Glomerular visceral epithelial cell (primary cell): ENCODE results near the gene AMBP.

ENCODE experiments used
- DNase-seq: peaks from one replicate; pipeline ENCODE4 v3.0.0-alpha.2; 2016; ENCODE audit errors: extremely low spot score

Gene AMBP

DNA sequence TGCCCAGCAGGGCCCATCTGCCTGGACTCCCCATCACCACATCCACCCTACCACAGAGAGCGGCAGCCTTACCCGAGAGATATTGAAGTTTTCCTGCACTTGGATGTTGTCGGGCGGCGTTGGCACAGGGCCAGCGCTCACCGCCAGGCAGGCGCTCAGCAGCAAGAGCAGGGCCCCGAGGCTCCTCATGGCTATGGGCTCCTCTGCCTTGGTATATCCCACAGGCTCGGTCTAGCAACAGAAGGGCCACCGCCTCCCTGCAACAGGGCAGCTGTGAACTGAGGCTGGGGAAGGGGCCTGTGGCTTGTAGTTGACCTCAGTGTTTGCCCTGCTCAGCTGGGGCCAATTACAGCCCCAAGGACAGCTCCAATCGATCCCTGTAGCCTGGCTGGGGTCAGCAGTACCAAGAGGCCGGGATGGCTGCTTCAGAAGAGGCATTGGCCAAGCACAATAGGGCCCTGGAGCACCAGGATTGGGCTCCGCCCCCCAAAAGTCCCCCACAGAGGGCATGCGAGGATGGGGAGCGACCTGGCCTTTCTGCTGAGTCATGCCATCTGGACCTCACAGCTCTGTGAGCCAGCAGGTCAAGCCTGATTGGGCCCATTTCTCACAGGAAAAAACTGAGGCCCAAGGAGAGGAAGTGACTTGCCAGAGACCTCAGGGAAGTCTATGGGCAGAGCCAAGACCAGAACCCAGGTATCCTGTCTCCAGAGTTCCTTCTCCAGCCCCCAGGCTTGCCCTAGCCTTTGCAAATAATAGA lies at the start of gene AMBP:
TSS of gene AMBP (minus strand) at position 280 of the 760 bp plus-strand sequence. CDS start at position 189, 91 bp downstream.
- peak; percentile 17 for DNase-seq

DNA sequence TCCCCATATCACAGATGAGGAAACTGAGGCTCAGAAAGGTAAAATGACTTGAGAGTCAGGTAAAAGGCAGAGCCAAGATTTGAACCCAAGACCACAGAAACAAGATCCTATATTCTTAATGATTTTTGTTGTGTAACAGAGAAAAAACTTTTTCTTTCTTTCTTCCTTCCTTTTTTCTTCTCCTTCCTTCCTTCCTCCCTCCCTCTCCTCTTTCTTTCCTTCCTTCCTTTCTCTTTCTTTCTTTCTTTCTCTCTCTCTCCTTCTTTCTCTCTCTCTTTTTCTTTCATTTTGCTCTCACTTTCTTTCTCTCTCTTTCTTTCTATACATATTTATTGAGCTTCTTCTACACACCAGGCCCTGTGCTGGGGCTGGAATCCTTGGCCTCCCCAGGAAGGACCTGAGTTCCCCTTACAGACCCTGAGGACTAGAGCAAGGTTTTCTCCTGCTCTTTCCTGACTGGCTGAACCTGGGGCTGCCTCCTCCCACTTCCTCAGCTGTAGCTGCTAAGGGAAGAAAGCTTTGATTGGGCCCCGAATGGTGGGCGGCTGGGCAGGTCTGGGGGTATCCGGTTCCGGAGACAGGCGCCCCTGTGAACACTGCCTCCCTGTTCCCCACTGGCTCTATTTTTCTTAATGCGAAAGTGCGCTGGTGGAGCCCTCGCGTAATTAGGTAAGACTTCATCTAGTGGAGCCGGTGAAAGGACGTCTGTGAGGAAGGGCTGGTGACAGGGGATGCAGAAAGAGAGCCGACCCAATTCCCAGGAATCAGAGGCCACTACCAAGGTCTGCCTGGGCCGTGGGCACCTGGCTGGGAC lies 48.4 kb upstream of the AMBP start:
- no peak for DNase-seq

GRCh38 chr9:114125476-114126013 lies 47.4 kb upstream of the AMBP start:
- no peak for DNase-seq

- DNase-seq: no peak
Measured at GRCh38 chr9:114124666-114125475, 46.8 kb upstream of the AMBP start.

DNA sequence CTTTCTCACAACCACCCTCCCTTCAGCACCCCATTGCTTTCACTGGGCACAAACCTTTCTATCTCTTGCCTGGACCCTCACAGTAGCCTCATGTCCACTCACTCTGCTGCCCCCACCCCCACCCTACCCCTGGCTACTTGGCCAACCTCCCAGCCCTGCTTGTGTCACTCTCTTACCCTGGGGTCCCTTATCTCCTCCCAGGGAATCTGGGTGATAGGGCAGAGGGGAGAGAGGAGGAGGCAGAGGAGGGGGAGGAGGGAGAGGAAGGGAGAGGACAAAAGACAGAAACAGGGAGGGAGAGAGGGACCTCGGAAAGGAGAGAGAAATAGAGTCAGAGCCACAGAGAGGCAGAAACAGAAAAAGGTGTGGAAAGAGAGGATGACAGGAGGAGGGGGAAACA lies 46.0 kb upstream of the AMBP start:
- DNase-seq: no peak

DNA sequence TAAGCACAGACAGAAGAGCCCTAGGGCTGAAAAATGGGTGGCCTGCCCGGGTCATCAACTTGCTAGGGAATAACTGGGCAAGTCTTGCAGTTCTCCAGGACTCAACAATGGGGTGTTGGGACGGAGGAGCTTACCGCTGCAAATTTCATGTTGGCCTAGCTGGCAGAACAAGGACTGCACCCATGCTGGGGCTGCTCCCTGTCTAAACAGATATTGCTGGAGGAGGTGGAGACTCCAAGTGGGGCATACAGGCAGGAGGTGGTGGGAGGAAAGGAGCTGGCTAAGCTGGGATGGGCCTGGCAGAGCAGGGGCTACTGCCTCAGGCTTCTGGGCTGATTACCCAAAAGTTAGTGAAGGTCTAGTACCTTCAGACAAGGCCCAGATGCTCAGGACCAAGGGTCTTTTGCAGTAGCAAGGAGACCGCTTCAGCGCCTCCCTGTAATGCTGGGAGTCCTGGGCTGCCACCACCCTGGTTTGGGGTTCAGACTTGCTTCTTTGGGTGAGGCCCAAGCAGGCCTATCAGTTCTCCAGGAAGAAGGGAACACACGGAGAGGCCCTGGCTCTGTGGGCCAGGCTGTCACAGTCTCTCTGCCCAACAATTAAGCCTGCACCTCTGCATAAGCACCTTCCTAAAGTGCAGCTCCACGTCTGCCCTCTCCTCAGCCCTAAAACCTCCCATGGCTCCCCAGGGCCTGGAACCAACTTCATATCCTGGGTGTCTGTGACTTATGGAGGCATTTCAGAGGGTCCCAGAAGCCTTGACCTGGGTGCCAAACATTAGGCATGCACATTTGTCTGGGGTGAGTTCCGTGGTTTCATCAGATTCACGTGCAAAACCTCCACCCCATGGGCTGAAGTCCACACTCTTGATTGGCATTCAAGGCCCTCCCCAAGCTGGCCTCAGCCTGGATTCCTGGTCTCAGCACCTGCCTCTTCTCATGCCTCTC lies 45.2 kb upstream of the AMBP start:
- no peak for DNase-seq

DNA sequence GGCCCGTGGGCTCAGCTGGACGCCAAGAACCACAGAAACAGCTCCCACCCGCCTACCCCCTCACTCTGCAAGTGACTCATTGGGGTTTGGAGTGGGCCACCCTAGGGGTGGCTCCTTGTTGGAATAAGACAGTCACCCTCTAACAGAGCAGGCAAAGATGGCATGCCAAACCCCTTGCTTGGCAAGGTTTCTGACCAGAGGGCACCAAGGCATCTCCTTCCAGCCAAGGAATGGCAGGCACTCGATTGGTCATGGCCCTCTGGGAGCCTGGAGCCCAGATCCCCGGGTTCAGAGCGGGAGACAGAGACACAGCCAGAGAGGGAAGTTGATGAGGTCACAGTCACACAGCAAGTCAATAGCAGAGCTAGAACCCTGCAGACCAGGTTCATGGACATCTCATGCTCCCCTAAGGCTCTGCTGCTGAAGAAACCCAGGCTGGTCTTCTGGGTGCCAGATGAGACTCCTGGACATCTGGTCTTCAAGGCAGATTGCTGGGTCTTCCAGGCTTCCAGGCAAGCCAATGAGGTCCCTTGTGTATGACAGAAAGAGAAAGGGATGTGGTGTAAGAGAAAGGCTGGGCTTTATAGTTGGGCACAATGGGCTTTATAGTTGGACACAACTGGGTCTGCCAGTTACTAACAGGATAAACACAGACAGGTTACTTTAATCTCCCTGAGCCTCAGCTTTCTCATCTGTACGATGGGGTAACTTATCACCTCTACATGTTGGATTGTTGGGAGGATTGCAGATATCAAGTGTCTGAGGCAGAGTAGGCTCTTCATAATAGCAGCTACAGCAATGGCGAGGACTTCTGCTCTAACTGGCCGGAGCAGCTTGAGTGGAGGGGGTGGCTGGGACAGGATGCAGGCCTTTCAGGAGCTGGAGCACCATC lies 44.3 kb upstream of the AMBP start:
- no peak for DNase-seq

- no peak for DNase-seq
Measured at GRCh38 chr9:114121227-114122135, 43.4 kb upstream of the AMBP start.

GRCh38 chr9:114120192-114121014 lies 42.3 kb upstream of the AMBP start:
- no peak for DNase-seq

GRCh38 chr9:114119242-114120191 lies 41.4 kb upstream of the AMBP start:
- DNase-seq: no peak

- DNase-seq: no peak
Measured at GRCh38 chr9:114117996-114118830, 40.1 kb upstream of the AMBP start.

- DNase-seq: no peak
Measured at GRCh38 chr9:114117614-114117995, 39.5 kb upstream of the AMBP start.

DNA sequence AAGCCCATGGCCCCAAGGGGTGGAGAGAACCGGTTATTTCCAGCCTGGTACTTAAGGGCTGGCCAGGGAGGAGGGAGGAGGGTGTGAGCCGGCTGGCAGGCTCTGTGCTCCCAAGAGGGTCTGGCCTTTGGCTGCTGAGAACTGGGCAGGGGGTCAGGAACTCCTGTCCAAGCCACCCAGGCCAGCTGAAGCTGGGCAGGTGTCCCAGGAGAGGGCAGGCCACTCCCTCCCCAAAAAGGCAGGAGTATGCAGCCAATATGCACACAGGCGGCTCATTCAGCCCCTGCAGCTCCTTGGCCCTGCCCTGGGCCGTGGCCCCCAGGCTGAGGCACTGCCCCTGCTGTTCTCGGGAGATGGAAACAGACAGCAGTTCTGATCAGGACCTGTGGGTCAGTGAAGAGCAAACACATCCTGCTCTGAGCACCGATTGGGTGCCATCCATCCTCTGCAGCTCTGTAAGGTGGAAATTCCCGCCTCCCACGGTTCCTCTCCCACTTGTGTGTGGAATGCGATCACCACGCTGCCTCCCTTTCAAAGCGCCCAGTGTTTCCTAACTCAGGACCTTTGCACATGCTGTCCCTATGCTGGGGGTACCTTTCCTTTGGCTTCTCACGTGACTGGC lies 38.1 kb upstream of the AMBP start:
- DNase-seq: no peak

DNA sequence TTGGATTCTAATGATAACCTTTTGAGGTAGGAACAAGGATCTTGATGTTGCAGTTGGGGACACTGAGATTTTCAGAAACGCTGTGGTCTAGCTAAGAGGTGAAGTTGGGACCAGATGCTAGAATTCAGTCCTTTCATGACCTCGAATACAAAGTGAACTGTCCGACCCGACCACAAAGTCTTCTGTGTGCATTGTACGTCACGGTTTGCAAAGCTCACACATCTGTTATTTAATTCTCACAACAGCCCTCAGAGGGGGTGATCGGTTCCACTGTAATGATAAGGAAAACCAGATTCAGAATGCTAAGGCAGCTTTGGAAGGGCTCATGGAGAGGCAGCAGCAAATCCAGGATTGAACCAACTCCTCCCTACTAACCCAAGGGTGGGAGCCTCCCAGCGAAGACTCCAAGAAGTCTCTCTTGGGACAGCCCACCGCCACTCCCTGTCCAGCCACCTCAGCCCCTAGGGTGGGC lies 37.6 kb upstream of the AMBP start:
- DNase-seq: no peak

DNA sequence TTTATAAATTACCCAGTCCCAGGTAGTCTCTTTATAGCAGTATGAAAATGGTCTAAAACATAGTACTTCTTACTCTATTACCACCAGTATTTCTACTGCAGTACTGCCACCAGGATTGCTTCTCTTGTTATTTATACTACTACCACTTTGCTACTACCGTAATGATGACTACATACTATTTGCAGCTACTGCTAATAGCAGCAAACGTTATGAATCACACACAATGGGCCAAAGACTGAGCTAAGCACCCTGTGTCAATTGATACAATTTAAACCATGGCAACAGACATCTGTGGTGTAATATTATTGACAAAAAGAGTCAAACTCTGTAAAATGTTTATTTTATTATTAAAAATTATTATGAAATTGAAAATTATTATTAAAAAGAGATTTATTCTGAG lies 36.3 kb upstream of the AMBP start:
- DNase-seq: no peak
